Measurements from ENCODE around the gene KCNN4. TPM values are rescaled to one million over a fixed set of nuclear protein-coding genes. Genes with fewer than 3 reads are reported as not detected.

The KCNN4 gene
- total RNA-seq, 1 donor from 2014 or later = not detected

DNA sequence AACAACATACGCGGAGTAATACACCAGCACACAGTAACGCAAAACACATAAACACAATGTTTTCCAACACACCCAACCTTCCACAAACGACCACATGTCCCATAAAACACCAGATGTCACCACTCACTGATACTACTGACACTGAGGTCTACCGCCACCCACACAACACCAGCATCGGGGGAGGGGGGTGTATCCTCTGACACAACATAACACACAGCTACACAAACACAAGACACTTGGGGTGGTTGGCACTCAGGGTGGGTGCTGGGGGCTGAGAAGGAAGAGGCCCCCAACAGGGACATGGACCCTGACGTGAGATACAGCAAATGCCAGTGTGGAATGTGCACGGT, 1.5 kb upstream of the KCNN4 start:
- H3K4me1 Mint-ChIP-seq = peaks cover 28% of the 10 kb centered on the region

DNA sequence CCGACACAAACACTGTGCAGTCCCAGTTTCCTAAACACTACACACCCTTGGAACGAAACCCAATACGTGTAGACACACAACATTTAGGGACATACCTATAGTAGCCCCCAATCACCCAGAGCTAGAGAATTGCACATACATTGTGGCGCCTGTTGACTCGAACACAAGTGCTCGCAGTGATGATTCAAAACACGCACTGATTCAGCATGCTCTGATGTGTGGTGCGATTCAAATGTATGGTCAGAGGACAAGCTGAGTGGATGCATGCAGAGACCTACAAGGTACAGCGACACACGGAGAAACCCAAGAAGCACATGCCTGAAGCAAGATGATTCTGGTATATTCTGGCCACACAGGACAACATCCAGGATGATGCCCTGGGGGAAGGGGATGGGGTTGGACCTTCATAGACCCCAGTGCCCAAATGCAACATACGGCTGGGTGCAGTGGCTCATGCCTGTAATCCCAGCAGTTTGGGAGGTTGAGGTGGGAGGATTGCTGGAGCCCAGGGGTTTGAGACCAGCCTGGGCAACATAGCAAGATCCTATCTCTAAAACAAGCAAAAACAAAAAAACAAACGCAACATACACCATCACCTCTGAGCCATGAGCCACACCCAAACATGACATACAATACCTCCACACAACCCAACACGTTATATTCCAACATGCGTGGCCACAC, 997 bp upstream of the KCNN4 start:
- Histone ChIP-seq H2AFZ (replicated peaks) (no peak overlapping the region), H3K27ac (no peak overlapping the region), H3K9me3 (ENCODE audit: low read depth) (no peaks in the 10 kb centered on the region), H3K4me1 (peaks cover 8% of the 10 kb centered on the region), H3K79me2 (ENCODE audit: low read depth) (no peaks in the 10 kb centered on the region), H3K9ac (no peak overlapping the region), H3F3A (ENCODE audit: low read depth) (peaks cover 6% of the 10 kb centered on the region), H3K4me2 (no peak overlapping the region), H4K20me1 (ENCODE audit: low read depth) (no peaks in the 10 kb centered on the region), H3K27me3 (peaks cover 6% of the 10 kb centered on the region), H3K36me3 (no peaks in the 10 kb centered on the region), H3K4me3 (no peak overlapping the region)
- no peak for DNase-seq (ENCODE audit: low spot score)
- peak overlapping the region; percentile 47 for H3K27ac Mint-ChIP-seq
- peak overlapping the region; percentile 12 for H3K4me3 Mint-ChIP-seq
- H3K36me3 Mint-ChIP-seq = no peaks in the 10 kb centered on the region
- TF ChIP-seq EZH2phosphoT487 (IDR thresholded peaks at IDR 0.05) = no peak
- no peak for TF ChIP-seq CTCF (IDR thresholded peaks at IDR 0.05)
- no peak for TF ChIP-seq EZH2 (IDR thresholded peaks at IDR 0.05)
- H3K4me1 Mint-ChIP-seq = peaks cover 32% of the 10 kb centered on the region
- no peaks in the 10 kb centered on the region for H3K9me3 Mint-ChIP-seq
- peaks cover 16% of the 10 kb centered on the region for H3K27me3 Mint-ChIP-seq (ENCODE audit: insufficient read depth, low read depth)

More for the DNA sequence above, 1.5 kb upstream of the KCNN4 start:
- DNase-seq (ENCODE audit: low spot score) = no peak
- peak overlapping the region; percentile 12 for H3K4me3 Mint-ChIP-seq
- no peak overlapping the region for H3K9ac ChIP-seq
- no peaks in the 10 kb centered on the region for H4K20me1 ChIP-seq (ENCODE audit: low read depth)
- H3K27ac ChIP-seq = no peak overlapping the region
- no peaks in the 10 kb centered on the region for H3K36me3 Mint-ChIP-seq
- peaks cover 4% of the 10 kb centered on the region for H3K27me3 ChIP-seq
- no peaks in the 10 kb centered on the region for H3K79me2 ChIP-seq (ENCODE audit: low read depth)
- peaks cover 6% of the 10 kb centered on the region for H3F3A ChIP-seq (ENCODE audit: low read depth)
- no peak overlapping the region for H3K4me2 ChIP-seq
- no peak overlapping the region for H3K4me3 ChIP-seq
- no peak overlapping the region for H3K27ac Mint-ChIP-seq
- no peaks in the 10 kb centered on the region for H3K9me3 ChIP-seq (ENCODE audit: low read depth)
- H3K27me3 Mint-ChIP-seq (ENCODE audit: insufficient read depth, low read depth) = peaks cover 16% of the 10 kb centered on the region
- H3K9me3 Mint-ChIP-seq = no peaks in the 10 kb centered on the region
- TF ChIP-seq EZH2 (IDR thresholded peaks at IDR 0.05) (no peak), CTCF (IDR thresholded peaks at IDR 0.05) (no peak), EZH2phosphoT487 (IDR thresholded peaks at IDR 0.05) (no peak)
- H3K36me3 ChIP-seq = no peaks in the 10 kb centered on the region
- no peak overlapping the region for H2AFZ ChIP-seq (replicated peaks)
- H3K4me1 ChIP-seq = peaks cover 8% of the 10 kb centered on the region

- peaks cover 6% of the 10 kb centered on the region for H3F3A ChIP-seq (ENCODE audit: low read depth)
- DNase-seq (ENCODE audit: low spot score) = no peak
- no peak overlapping the region for H3K27ac ChIP-seq
- no peaks in the 10 kb centered on the region for H3K9me3 ChIP-seq (ENCODE audit: low read depth)
- Mint-ChIP-seq H3K36me3 (no peaks in the 10 kb centered on the region), H3K4me3 (no peak overlapping the region), H3K4me1 (peaks cover 33% of the 10 kb centered on the region), H3K27ac (no peak overlapping the region), H3K9me3 (peaks cover 1% of the 10 kb centered on the region), H3K27me3 (ENCODE audit: insufficient read depth, low read depth) (peaks cover 30% of the 10 kb centered on the region)
- H3K79me2 ChIP-seq (ENCODE audit: low read depth) = no peaks in the 10 kb centered on the region
- H2AFZ ChIP-seq (replicated peaks) = no peak overlapping the region
- TF ChIP-seq CTCF (IDR thresholded peaks at IDR 0.05) (no peak), EZH2phosphoT487 (IDR thresholded peaks at IDR 0.05) (no peak), EZH2 (IDR thresholded peaks at IDR 0.05) (no peak)
- no peak overlapping the region for H3K9ac ChIP-seq
- no peaks in the 10 kb centered on the region for H4K20me1 ChIP-seq (ENCODE audit: low read depth)
- no peak overlapping the region for H3K4me3 ChIP-seq
- no peaks in the 10 kb centered on the region for H3K36me3 ChIP-seq
- peaks cover 8% of the 10 kb centered on the region for H3K4me1 ChIP-seq
- no peak overlapping the region for H3K4me2 ChIP-seq
- peaks cover 26% of the 10 kb centered on the region for H3K27me3 ChIP-seq
Measured at GRCh38 chr19:43779820-43780219, 953 bp downstream of the KCNN4 start.

Measured in neural progenitor cell (in vitro differentiated cells).